Transverse colon (tissue), 4 donors: Measurements from ENCODE around the gene NT5C3B. TPM values are rescaled to one million over a fixed set of nuclear protein-coding genes. Genes with fewer than 3 reads are reported as not detected.

Experiments used
- DNase-seq: peaks from one replicate; pipeline ENCODE4 v3.0.0-alpha.2; 2019
- H3K27ac ChIP-seq, 4 donors: fragments of 200-600 bp; sonication (generic); 2 replicates each; pipeline ENCODE4 v1.5.1; 2016 to 2018; ENCODE audit warnings: inconsistent platforms in 4 of 4
- H3K27me3 ChIP-seq: fragments of 200-600 bp; sonication (generic); 2 replicates; pipeline ENCODE4 v1.5.1; 2017; ENCODE audit warnings: inconsistent platforms
- H3K36me3 ChIP-seq, 4 donors: fragments of 200-600 bp; sonication (generic); 2 replicates each; pipeline ENCODE4 v1.5.1; 2017 to 2019; ENCODE audit warnings: inconsistent platforms in 4 of 4
- H3K4me1 ChIP-seq, 4 donors: fragments of 200-600 bp; sonication (generic); 2 replicates each; pipeline ENCODE4 v1.5.1; 2017 to 2020; ENCODE audit warnings: inconsistent platforms in 4 of 4
- H3K4me3 ChIP-seq, 4 donors: fragments of 200-600 bp; sonication (generic); 1 replicate in 1 of 4; 2 replicates in 3 of 4; pipeline versions ENCODE4 v1.5.1 to v1.6.1; 2017 to 2019; ENCODE audit warnings: inconsistent platforms in 4 of 4
- H3K9me3 ChIP-seq, 2 donors: fragments of 200-600 bp; sonication (generic); 2 replicates each; pipeline ENCODE4 v1.5.1; 2017 to 2019; ENCODE audit warnings: inconsistent platforms in 2 of 2
- CTCF ChIP-seq, 5 experiments: fragments of 200-600 bp in 3 of 5; fragments of 450-650 bp in 2 of 5; sonication (generic) in 3 of 5; IDR thresholded peaks; 1 replicate in 2 of 5; 2 replicates in 3 of 5; pipeline ENCODE4 v1.5.1; 2016 to 2017; ENCODE audit warnings: antibody characterized with exemption in 5 of 5, inconsistent platforms in 3 of 5, mild to moderate bottlenecking in 2 of 5, moderate library complexity in 1 of 5
- EP300 ChIP-seq: sonication (generic); formaldehyde crosslinking; IDR thresholded peaks from one replicate; pipeline ENCODE4 v1.6.1; 2017; ENCODE audit warnings: antibody characterized with exemption, low read depth
- POLR2A ChIP-seq: fragments of 450-650 bp; IDR thresholded peaks from one replicate; pipeline ENCODE4 v1.6.1; 2016; ENCODE audit warnings: antibody characterized with exemption, mild to moderate bottlenecking, moderate library complexity
- POLR2AphosphoS5 ChIP-seq, 3 donors: sonication (generic); formaldehyde crosslinking; IDR thresholded peaks; one replicate each; pipeline ENCODE4 v1.6.1; 2016; ENCODE audit warnings: antibody characterized with exemption in 3 of 3
- WGBS, 2 donors: methylation state at CpG; one replicate each; pipeline ENCODE4 v1.1.5; 2018; ENCODE audit warnings: low coverage in 1 of 2; 5-methylcytosine and 5-hydroxymethylcytosine counted together
- in situ Hi-C, 4 donors: fragments of 200-750 bp; cut with MboI; loops; one replicate each; pipeline versions ENCODE4 v1.15.0 to v1.15.1; 2017; ENCODE audit warnings: low sequenced_read_pairs in 3 of 4, low pct_ligation_motif_present in 1 of 4, low pct_unique_long_range_greater_than_20kb in 1 of 4
- intact Hi-C: fragments of 100-400 bp; cut with DNase I; formaldehyde crosslinking; loops from one replicate; pipeline ENCODE4 v1.15.1; 2023; ENCODE audit warnings: low total_unique reads
- small RNA-seq, 4 donors: library from RNA; depleted of rRNA; stranded (forward); fragments of <200 nt; gene quantifications; one replicate each; pipeline ENCODE3, GENCODE V24; 2016
- total RNA-seq, 4 donors: library from RNA; depleted of rRNA; stranded (reverse); fragments of >200 nt; gene quantifications; one replicate each; pipeline ENCODE4 v1.1.0, GENCODE V29; 2016

The NT5C3B gene
- total RNA-seq, 4 donors from 2014 or later = 10.0 to 30.8 (median 24.6) TPM

- 31% methylated on average over 11 of the region's 12 CpGs; no CpG with 5 or more reads in 1 of the 2 donors for WGBS, 2 donors
- peak; percentile 81 for DNase-seq
- peaks cover 0 to 10% (median 4%) of the 10 kb centered on the region in 4 donors for H3K36me3 ChIP-seq
- H3K9me3 ChIP-seq = no peaks in the 10 kb centered on the region
- peak overlapping the region; percentile 91 to 96 (median 92) for H3K27ac ChIP-seq
- intact Hi-C loops (no loop called here), in situ Hi-C loops (no loop called here)
- H3K4me3 ChIP-seq = no peak overlapping the region
- no peaks in the 10 kb centered on the region for H3K27me3 ChIP-seq
- TF ChIP-seq POLR2AphosphoS5 (IDR thresholded peaks at IDR 0.05) (peak; percentile 62 to 83 (median 67)), POLR2A (peak; percentile 60), CTCF (IDR thresholded peaks at IDR 0.05) (no peak), EP300 (no peak)
- peaks cover 65 to 89% (median 80%) of the 10 kb centered on the region in 4 donors for H3K4me1 ChIP-seq
Observed at GRCh38 chr17:41775394-41776226, 60.4 kb downstream of the NT5C3B start.

Small RNA genes lying within 50 kb of the gene (small RNA-seq; reads per million reads assigned to genes)
- 0 reads per million in 4 donors for gene AC125257.2

Other genes starting within 250 kb of the NT5C3B start
- gene KRT14, start 249.3 kb downstream of the NT5C3B start, total RNA-seq = under 1 TPM in 2 of 4 donors, not detected in 2; 0.32 to 0.68 TPM
- gene KRT16, start 223.5 kb downstream of the NT5C3B start, total RNA-seq = under 1 TPM in 1 of 4 donors, not detected in 3; 0.79 TPM
- gene KRT17, start 211.7 kb downstream of the NT5C3B start, total RNA-seq = 10 to 100 TPM in 1 of 4 donors, not detected in 3; 37.6 TPM
- gene EIF1, start 147.3 kb downstream of the NT5C3B start, total RNA-seq = 100 to 1,000 TPM in 3 of 4 donors, 10 to 100 TPM in 1; 93.3 to 520 (median 241) TPM
- gene GAST, start 123.9 kb downstream of the NT5C3B start, total RNA-seq = not detected
- under 1 TPM in 2 of 4 donors, not detected in 2; 0.55 to 0.79 TPM for gene HAP1, start 101.6 kb downstream of the NT5C3B start, total RNA-seq
- 100 to 1,000 TPM; 396 to 595 (median 513) TPM for gene JUP, start 49.5 kb downstream of the NT5C3B start, total RNA-seq
- 10 to 100 TPM; 18.7 to 39.6 (median 22.5) TPM for gene P3H4, start 24.3 kb downstream of the NT5C3B start, total RNA-seq
- 10 to 100 TPM in 3 of 4 donors, 1 to 10 TPM in 1; 7.1 to 61.1 (median 12.6) TPM for gene FKBP10, start 23.2 kb downstream of the NT5C3B start, total RNA-seq
- under 1 TPM in 1 of 4 donors, not detected in 3; 0.32 TPM for gene KLHL10, start 1.6 kb upstream of the NT5C3B start, total RNA-seq
- 10 to 100 TPM in 3 of 4 donors, 1 to 10 TPM in 1; 5.4 to 19.5 (median 15.9) TPM for gene KLHL11, start 29.2 kb upstream of the NT5C3B start, total RNA-seq
- 10 to 100 TPM; 39.2 to 69.2 (median 51.9) TPM for gene ACLY, start 82.7 kb upstream of the NT5C3B start, total RNA-seq
- gene ODAD4, start 94.4 kb upstream of the NT5C3B start, total RNA-seq = under 1 TPM in 2 of 4 donors, not detected in 2; 0.32 to 0.55 TPM
- 100 to 1,000 TPM in 1 of 4 donors, 10 to 100 TPM in 3; 32.6 to 133 (median 54.2) TPM for gene CNP, start 130.6 kb upstream of the NT5C3B start, total RNA-seq
- 10 to 100 TPM; 18.1 to 87.5 (median 64.5) TPM for gene DNAJC7, start 181.2 kb upstream of the NT5C3B start, total RNA-seq
- gene NKIRAS2, start 183.9 kb upstream of the NT5C3B start, total RNA-seq = 10 to 100 TPM; 20.5 to 52.7 (median 35.0) TPM
- gene C17orf113, start 214.4 kb upstream of the NT5C3B start, total RNA-seq = 1 to 10 TPM in 2 of 4 donors, under 1 TPM in 1, not detected in 1; 0.37 to 4.1 (median 3.7) TPM